Ecto neural progenitor cell (in vitro differentiated cells): Measurements from ENCODE around the gene RANGAP1.
A peak's percentile ranks its signal among the peaks of the same experiment; 100 is the strongest.

Experiments
- DNase-seq: peaks from one replicate; pipeline ENCODE4 v3.0.0-alpha.2; 2018; ENCODE audit warnings: low spot score

RANGAP1 gene

DNA sequence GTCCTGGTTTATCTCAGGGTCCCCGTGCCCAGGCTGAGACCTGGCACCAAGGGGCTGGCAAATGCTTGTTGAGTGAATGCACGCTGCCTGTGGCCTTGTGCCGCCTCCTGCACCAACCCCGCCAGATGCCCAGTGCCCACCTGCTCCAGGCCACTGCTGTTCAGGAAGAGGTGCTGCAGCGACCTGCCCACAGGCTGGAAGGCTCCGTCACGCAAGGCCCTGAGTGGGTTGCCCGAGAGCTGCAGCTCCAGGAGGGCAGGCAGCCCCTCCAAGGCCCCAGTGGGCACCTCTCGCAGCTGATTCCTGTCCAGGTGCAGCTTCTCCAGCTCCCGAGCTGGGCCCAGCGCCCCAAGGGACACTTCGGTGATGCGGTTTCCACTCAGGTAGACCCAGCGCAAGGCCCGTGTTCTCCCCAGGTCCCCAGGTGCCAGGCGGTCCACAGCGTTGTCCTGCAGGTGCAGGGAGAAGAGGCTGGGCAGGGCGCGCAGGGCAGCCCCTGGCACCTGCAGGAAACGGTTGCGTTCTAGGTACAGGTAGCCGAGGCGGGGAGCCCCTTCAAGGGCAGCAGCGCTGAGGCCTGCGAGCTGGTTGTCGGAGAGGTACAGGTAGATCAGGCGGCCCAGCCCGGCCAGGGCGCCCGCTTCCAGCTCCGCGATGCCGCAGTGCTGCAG is 48.8 kb downstream of the RANGAP1 start:
- no peak for DNase-seq

- DNase-seq: no peak
Observed at GRCh38 chr22:41234815-41235695, 50.9 kb downstream of the RANGAP1 start.

- DNase-seq: no peak
Observed at GRCh38 chr22:41231369-41231768, 54.6 kb downstream of the RANGAP1 start.

- DNase-seq: no peak
Observed at GRCh38 chr22:41230401-41230785, 55.6 kb downstream of the RANGAP1 start.

GRCh38 chr22:41229730-41230400 is 56.1 kb downstream of the RANGAP1 start:
- no peak for DNase-seq

GRCh38 chr22:41229215-41229614 is 56.8 kb downstream of the RANGAP1 start:
- DNase-seq: no peak

GRCh38 chr22:41226723-41227655 is 59.0 kb downstream of the RANGAP1 start:
- no peak for DNase-seq

DNA sequence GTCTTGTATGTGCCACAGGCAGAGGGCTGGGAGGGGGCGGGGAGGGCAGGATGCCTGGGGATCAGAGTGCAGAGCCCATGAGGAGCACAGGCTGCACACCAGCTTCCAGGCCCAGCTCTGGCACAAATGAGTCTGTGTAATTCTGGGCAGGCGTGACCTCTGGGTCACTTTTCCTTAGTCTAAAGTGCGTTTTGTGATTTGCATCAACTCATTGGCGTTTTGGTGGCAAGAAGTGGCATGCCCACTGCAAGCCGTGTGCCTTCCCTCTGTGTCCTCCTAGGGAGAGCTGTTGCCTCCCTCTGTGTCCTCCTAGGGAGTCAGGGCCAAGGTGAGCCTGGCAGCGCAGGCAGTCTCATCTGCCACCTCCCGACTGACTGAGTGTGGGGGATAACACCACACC is 62.5 kb downstream of the RANGAP1 start:
- no peak for DNase-seq

DNA sequence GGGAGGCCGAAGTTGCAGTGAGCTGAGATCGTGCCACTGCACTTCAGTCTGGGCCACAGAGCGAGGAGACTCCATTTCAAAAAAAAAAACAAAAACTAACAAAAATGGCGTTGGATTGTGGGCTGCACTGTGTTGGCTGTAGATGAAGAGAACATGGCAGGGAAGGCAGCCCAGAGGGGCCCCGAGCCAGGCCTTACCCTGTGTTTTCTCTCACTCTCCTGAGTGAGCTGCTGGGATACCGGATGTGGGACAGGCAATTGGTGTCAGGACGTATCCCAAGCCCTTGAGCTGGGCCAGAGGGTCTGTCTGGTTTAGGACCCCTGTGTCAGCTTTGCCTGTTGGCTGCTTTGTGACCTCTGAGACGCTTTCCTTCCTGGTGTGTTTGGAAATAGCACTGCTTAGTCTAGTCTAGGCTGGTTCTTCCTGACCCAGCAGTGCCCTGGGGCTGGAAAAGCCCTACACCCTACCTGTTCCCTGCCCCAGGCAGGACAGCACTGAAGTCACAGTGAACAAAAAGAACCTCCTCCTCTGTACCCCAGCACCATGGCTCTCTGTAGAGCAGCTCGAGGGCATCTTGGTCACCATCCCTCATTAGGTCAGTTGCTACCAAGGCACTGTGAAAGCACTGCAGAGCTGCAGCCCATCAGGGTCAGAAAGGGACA is 63.0 kb downstream of the RANGAP1 start:
- DNase-seq: no peak

GRCh38 chr22:41217553-41218157 is 68.3 kb downstream of the RANGAP1 start:
- peak; percentile 70 for DNase-seq

DNA sequence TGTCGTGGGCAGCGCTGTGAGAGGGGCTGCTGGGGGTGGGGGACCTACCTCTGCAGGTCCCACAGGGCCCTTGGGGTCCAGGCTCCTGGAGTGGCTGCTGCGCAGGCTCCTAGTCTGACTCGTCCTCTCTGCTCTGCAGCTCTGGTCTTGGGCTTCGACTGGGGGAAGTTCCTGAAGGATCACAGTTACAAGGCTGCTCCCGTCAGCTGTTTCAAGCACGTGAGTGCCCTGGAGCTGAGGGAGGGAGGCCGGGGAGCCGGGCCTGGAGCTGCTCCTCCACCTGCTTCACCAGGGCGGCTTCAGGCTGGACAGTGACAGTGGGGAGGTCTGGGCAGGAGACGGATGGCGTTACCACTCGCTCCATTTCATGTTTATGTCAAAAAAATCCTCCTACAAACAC is 69.0 kb downstream of the RANGAP1 start:
- DNase-seq: no peak

DNA sequence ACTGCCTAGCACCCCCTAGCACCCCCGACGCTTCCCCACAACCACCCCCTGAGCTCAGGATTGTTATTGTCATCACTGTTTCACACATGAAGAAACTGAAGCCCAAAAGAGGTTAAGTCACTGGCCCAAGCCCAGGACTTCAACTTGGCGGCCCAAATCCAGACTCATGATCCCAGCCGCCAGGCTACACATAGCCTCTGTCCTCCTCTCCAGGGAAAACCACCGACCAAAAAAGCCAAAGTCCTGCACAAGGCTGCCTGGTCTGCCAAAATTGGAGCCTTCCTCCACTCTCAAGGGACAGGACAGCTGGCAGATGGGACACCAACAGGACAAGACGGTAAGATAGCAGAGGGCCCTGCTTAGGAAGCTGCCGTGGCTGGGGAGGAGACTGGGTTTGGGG is 70.1 kb downstream of the RANGAP1 start:
- DNase-seq: no peak

DNA sequence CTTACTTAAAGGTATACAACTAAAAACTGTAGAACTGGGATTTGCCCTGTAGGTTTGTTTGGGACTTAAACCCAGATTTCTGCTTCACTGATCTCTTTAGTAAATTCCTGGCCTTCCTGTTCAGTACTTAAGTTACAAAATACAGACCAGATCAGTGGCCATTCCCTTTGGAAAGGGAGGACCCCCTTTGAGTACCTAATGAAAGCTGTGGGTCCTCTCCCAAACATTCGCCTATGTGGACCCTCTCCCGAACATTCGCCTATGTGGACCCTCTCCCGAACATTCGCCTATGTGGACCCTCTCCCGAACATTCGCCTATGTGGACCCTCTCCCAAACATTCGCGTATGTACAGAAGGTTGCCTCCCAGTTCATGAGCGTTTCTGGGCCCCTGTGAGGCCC is 70.6 kb downstream of the RANGAP1 start:
- no peak for DNase-seq

DNA sequence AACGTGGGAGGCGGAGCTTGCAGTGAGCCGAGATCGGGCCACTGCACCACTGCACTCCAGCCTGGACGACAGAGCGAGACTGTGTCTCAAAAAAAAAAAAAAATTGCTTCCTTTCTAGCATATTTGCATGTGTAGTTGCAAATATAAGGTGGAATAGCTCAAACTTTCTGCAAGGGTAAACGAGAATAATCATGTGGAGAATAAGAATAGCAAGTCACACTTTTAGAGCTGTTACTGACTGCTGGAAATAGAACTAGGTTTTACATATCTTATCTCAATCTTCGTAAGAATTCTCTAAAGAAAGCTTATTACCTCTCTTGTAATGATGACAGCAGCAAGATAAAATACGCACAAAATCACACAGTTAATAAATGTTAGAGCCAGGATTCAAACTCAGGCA is 79.3 kb downstream of the RANGAP1 start:
- DNase-seq: no peak

DNA sequence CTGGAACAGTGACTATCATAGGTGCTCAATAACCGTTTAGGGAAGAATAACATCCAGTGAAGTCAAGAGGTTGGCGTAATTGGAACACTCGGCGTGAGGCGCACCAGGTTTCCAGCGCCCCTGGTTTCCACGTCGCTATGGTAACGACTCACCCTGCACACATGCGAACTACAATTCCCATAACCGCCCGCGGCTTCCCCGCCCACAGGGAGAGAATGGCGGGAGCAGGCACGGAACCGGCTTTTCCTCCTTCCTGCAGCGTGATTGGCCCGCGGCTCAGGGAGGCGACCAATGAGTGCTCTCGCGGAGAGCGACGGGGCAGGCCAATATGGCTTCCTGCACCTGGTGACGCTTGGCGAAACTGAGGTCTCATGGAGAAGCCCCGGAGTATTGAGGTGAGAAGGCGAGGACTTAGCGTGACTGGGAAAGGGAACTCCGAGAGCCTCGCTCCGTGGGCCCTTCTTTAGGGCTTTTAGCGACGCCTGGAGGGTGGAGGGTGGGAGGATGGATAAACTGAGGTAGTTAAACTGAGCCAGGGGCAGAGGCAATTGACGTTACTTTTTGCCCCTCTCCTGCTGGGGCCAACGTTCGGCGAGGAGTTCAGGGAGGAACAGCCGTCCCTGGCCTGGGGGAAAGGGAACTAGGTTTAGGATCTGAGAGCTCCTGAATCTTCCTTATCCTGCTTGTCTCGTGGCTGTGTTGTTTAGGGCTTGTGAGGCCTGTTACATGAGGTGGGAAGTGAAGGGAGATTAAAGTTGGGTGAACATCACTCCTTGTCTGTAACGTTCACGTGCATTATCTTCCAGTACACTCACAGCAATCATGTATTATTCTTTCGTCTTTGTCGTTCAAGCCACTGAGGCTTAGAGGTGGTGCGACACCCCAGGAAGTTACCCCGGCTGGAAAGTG is 80.7 kb downstream of the RANGAP1 start, which contains the start of gene L3MBTL2:
Gene L3MBTL2, plus strand, starts transcription at position 321 of the 909 bp plus-strand sequence. Its CDS starts 51 bp downstream, at position 372.
- peak; percentile 99 for DNase-seq

DNA sequence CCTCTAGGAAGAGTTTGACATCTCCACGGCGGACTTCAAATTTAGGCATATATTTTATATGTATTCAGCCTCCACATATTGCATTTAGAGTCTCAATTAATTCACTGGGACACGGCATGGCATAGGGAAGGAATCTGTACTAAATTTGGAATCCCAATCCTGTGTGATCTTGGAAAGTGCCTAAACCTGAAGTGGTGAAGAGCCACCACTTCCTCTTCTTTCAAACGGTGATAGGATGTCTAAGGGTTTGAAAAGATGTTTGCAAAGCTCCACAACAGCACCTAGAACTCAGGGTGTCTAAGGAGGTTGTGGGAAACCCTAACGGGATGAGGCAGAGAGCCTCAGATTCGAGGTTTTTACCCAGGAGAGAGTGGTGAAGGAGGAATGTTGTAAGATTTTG is 81.9 kb downstream of the RANGAP1 start:
- no peak for DNase-seq

GRCh38 chr22:41203118-41203517 is 82.9 kb downstream of the RANGAP1 start:
- no peak for DNase-seq

- DNase-seq: no peak
Observed at GRCh38 chr22:41201141-41201540, 84.8 kb downstream of the RANGAP1 start.

- DNase-seq: no peak
Observed at GRCh38 chr22:41198027-41198580, 87.9 kb downstream of the RANGAP1 start.
